Measurements from ENCODE around the gene TBL3.

The TBL3 gene

GRCh38 chr16:2023092-2024031 is 51.5 kb downstream of the TBL3 start:
- peak; percentile 61 for DNase-seq

- no peak for DNase-seq
These were observed 52.2 kb downstream of the TBL3 start for GRCh38 chr16:2024032-2024420.

GRCh38 chr16:2025251-2025650 is 53.4 kb downstream of the TBL3 start:
- DNase-seq, result no peak

GRCh38 chr16:2025878-2026460 is 54.1 kb downstream of the TBL3 start:
- DNase-seq, result no peak

- DNase-seq, result no peak
These were observed 54.7 kb downstream of the TBL3 start, which contains the start of gene NHERF2 for GRCh38 chr16:2026461-2027023. Gene NHERF2 (plus strand): TSS chr16:2026902. CDS start chr16:2027006, 104 bp downstream.

- DNase-seq, result no peak
These were observed 55.5 kb downstream of the TBL3 start for GRCh38 chr16:2027024-2028010.

- no peak for DNase-seq
These were observed 56.3 kb downstream of the TBL3 start for GRCh38 chr16:2028146-2028545.

GRCh38 chr16:2028620-2029220 is 56.9 kb downstream of the TBL3 start:
- no peak for DNase-seq

GRCh38 chr16:2029350-2029749 is 57.5 kb downstream of the TBL3 start:
- DNase-seq, result no peak

- DNase-seq, result no peak
These were observed 58.2 kb downstream of the TBL3 start for GRCh38 chr16:2030036-2030435.

- DNase-seq, result no peak
These were observed 59.3 kb downstream of the TBL3 start for GRCh38 chr16:2031081-2031577.
